B cell (primary cell): ENCODE results near the gene PLS3. TPM values are rescaled to one million over a fixed set of nuclear protein-coding genes. Genes with fewer than 3 reads are reported as not detected.

ENCODE experiments used
- ATAC-seq: fragments of 200-7000 bp; cut with Tn5 transposase; one replicate; pipeline ENCODE4 v1.10.0; 2021; ENCODE audit warnings: low read depth, mild to moderate bottlenecking, moderate number of reproducible peaks, moderate library complexity
- CTCF ChIA-PET: fragments of 350-600 bp; sonication (Branson Sonifier 250); formaldehyde crosslinking; loops from one replicate; lab custom pipeline; 2021; ENCODE audit warnings: antibody characterized with exemption, inconsistent platforms; lab: Charles Lee
- POLR2A ChIA-PET: fragments of 350-600 bp; sonication (Branson Sonifier 250); formaldehyde crosslinking; loops from one replicate; lab custom pipeline; 2021; ENCODE audit warnings: antibody characterized with exemption; lab: Charles Lee
- DNase-seq: peaks from one replicate; pipeline ENCODE4 v3.0.0; 2013
- H2AFZ ChIP-seq: 2 replicates; pipeline ENCODE4 v1.6.1; 2012; ENCODE audit warnings: mild to moderate bottlenecking, low read depth, low read length; ENCODE audit not compliant: insufficient read depth, poor library complexity, severe bottlenecking
- H3K27ac ChIP-seq, 2 donors: 1 replicate in 1 of 2; 2 replicates in 1 of 2; pipeline ENCODE4 v1.5.1; 2012 to 2013; ENCODE audit warnings: low read length in 2 of 2, mild to moderate bottlenecking in 2 of 2, moderate library complexity in 1 of 2
- H3K27me3 ChIP-seq, 4 experiments: fragments of 200-600 bp in 1 of 4; sonication (generic) in 1 of 4; replicated peaks in 1 of 4; 1 replicate in 2 of 4; 2 replicates in 2 of 4; pipeline versions ENCODE4 v1.6.1 to v1.7.0; 2013 to 2016; ENCODE audit warnings: low read length in 3 of 4, mild to moderate bottlenecking in 2 of 4, mixed read lengths in 1 of 4, moderate library complexity in 1 of 4; ENCODE audit not compliant: insufficient read depth in 4 of 4, control insufficient read depth in 3 of 4; ENCODE audit errors: control extremely low read depth in 1 of 4
- H3K36me3 ChIP-seq, 2 experiments: replicated peaks in 1 of 2; 1 replicate in 1 of 2; 2 replicates in 1 of 2; pipeline versions ENCODE4 v1.6.1 to v1.7.1; 2013; ENCODE audit warnings: low read length in 1 of 2; ENCODE audit not compliant: insufficient read depth in 2 of 2, control insufficient read depth in 1 of 2; ENCODE audit errors: control extremely low read depth in 1 of 2, extremely low read depth in 1 of 2
- H3K4me1 ChIP-seq, 2 donors: fragments of 200-600 bp in 1 of 2; sonication (generic) in 1 of 2; 1 replicate in 1 of 2; 2 replicates in 1 of 2; pipeline versions ENCODE4 v1.5.1 to v1.6.1; 2013 to 2017; ENCODE audit warnings: low read length in 2 of 2; ENCODE audit not compliant: control insufficient read depth in 2 of 2, insufficient read depth in 2 of 2
- H3K4me2 ChIP-seq: replicated peaks from 2 replicates; pipeline ENCODE3; 2012; ENCODE audit warnings: mild to moderate bottlenecking, low read depth, low read length; ENCODE audit not compliant: poor library complexity, severe bottlenecking
- H3K4me3 ChIP-seq, 5 experiments: fragments of 200-600 bp in 1 of 5; sonication (generic) in 1 of 5; 1 replicate in 3 of 5; 2 replicates in 2 of 5; pipeline versions ENCODE4 v1.5.1 to v1.7.0; 2011 to 2016; ENCODE audit warnings: low read length in 4 of 5, mild to moderate bottlenecking in 4 of 5, low read depth in 2 of 5, control low read depth in 1 of 5, moderate library complexity in 1 of 5; ENCODE audit not compliant: insufficient read depth in 1 of 5; ENCODE audit errors: control extremely low read depth in 1 of 5, extremely low read depth in 1 of 5
- H3K79me2 ChIP-seq: fragments of 200-600 bp; sonication (generic); one replicate; pipeline ENCODE4 v1.6.0; 2016; ENCODE audit warnings: low read length; ENCODE audit not compliant: control insufficient read depth, insufficient read depth
- H3K9ac ChIP-seq: fragments of 200-600 bp; sonication (generic); 2 replicates; pipeline ENCODE4 v1.6.1; 2017; ENCODE audit warnings: mild to moderate bottlenecking, low read length, moderate library complexity
- H3K9me3 ChIP-seq, 3 donors: one replicate each; pipeline versions ENCODE4 v1.6.1 to v1.7.1; 2013; ENCODE audit warnings: low read length in 2 of 3; ENCODE audit not compliant: control insufficient read depth in 2 of 3, insufficient read depth in 1 of 3; ENCODE audit errors: control extremely low read depth in 1 of 3
- H4K20me1 ChIP-seq: 2 replicates; pipeline ENCODE4 v1.6.0; 2012; ENCODE audit warnings: mild to moderate bottlenecking, low read length; ENCODE audit not compliant: insufficient read depth, control insufficient read depth, poor library complexity, severe bottlenecking
- H3K27ac Mint-ChIP-seq: one replicate; pipeline ENCODE4 v1.8.0; 2021; ENCODE audit warnings: mixed read lengths
- H3K27me3 Mint-ChIP-seq: one replicate; pipeline ENCODE4 v1.8.0; 2021; ENCODE audit warnings: mixed read lengths
- H3K4me1 Mint-ChIP-seq: one replicate; pipeline ENCODE4 v1.8.0; 2021; ENCODE audit warnings: mixed read lengths
- H3K4me3 Mint-ChIP-seq: one replicate; pipeline ENCODE4 v1.8.0; 2021; ENCODE audit warnings: mixed read lengths
- H3K9me3 Mint-ChIP-seq: one replicate; pipeline ENCODE4 v1.8.0; 2022; ENCODE audit warnings: mixed read lengths; ENCODE audit not compliant: insufficient read depth
- EZH2 ChIP-seq: IDR thresholded peaks from 2 replicates; pipeline ENCODE4 v1.6.1; 2012; ENCODE audit warnings: borderline replicate concordance, low read depth, mild to moderate bottlenecking, moderate library complexity, low read length; ENCODE audit not compliant: insufficient read depth, poor library complexity, severe bottlenecking
- WGBS: methylation state at CpG from one replicate; pipeline ENCODE4 v1.1.5; 2013; ENCODE audit warnings: missing lambda C conversion rate; ENCODE audit not compliant: insufficient coverage; 5-methylcytosine and 5-hydroxymethylcytosine counted together
- intact Hi-C: fragments of 100-400 bp; cut with micrococcal nuclease; formaldehyde crosslinking; loops from one replicate; pipeline ENCODE4 v1.10.0; 2022
- polyA plus RNA-seq: library from polyadenylated mRNA; depleted of rRNA; stranded (reverse); fragments of >200 nt; gene quantifications from 2 replicates; pipeline ENCODE4 v1.2.3, GENCODE V29; 2012
- total RNA-seq, 2 donors: library from RNA; stranded (reverse); fragments of 120-200 nt in 1 of 2; gene quantifications; 1 replicate in 1 of 2; 2 replicates in 1 of 2; pipeline versions ENCODE4 v1.2.3 to v1.2.4, GENCODE V29; 2013 to 2022
- TF ChIP-seq, protein P1 (sequence below): fragments of 200-600 bp; IDR thresholded peaks from one replicate; pipeline ENCODE4 v1.8.0; 2022; ENCODE audit warnings: antibody characterized with exemption, mild to moderate bottlenecking

The PLS3 gene
- total and polyA plus RNA-seq, 2 donors (not counting 1 experiment from before 2014, with no cell fraction given) = not detected

DNA sequence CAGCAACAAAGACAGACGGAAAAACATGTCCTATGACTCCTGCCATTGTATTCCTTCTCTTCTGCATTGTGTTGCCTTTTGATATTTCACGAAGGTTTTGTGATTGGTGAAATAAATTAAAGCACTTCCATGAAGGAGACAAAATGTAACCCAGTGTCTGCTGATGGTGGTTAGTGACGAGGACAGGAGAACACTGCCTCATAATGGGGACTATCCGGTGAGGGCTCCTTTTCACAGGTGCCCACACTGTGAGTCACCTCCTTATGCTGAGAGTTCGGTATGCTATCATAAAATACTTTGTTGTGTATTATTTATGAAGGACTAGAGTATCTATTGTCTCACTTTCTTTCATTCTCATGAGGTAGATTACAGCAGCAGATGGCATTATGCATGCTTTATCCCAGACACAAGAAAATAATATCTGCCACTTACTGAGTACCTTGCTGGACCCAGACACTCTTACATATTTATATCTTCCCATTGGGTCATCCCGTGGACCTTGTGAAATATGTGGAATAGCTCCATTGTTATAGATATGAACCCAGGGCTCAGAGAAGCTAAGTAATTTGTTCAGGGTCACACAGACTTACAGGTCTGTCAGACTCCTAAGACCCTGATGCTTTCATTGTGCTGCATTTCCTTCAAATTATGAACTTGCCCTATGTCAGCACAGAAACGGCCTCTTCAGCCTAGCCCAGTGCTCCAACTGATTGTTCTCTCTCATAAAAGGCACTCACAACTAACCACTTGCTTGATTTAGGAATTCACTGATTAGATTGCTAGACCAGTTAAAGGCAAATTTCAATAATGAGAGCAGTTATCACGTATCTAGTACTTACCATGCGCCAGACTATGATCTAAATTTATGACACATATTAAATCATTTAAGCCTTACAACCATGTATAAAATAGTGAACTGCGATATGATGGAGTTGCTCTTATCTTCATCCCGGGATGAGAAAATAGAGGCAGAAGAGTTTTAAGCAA lies 31.2 kb downstream of the PLS3 start:
- Mint-ChIP-seq H3K27ac (no peak overlapping the region), H3K4me3 (no peak overlapping the region), H3K4me1 (no peaks in the 10 kb centered on the region), H3K9me3 (no peaks in the 10 kb centered on the region), H3K27me3 (no peaks in the 10 kb centered on the region)
- WGBS = no CpG with 5 or more reads among the region's 11 CpGs
- Histone ChIP-seq H3K9me3 (no peaks in the 10 kb centered on the region), H3K27ac (no peak overlapping the region), H3K27me3 (no peaks in the 10 kb centered on the region), H2AFZ (no peak overlapping the region), H3K4me3 (no peak overlapping the region), H3K4me1 (no peaks in the 10 kb centered on the region), H3K36me3 (no peaks in the 10 kb centered on the region), H3K79me2 (no peaks in the 10 kb centered on the region), H3K4me2 (no peak overlapping the region), H3K9ac (no peak overlapping the region), H4K20me1 (no peaks in the 10 kb centered on the region)
- intact Hi-C loops = no loop called here
- TF ChIP-seq, protein P1, sequence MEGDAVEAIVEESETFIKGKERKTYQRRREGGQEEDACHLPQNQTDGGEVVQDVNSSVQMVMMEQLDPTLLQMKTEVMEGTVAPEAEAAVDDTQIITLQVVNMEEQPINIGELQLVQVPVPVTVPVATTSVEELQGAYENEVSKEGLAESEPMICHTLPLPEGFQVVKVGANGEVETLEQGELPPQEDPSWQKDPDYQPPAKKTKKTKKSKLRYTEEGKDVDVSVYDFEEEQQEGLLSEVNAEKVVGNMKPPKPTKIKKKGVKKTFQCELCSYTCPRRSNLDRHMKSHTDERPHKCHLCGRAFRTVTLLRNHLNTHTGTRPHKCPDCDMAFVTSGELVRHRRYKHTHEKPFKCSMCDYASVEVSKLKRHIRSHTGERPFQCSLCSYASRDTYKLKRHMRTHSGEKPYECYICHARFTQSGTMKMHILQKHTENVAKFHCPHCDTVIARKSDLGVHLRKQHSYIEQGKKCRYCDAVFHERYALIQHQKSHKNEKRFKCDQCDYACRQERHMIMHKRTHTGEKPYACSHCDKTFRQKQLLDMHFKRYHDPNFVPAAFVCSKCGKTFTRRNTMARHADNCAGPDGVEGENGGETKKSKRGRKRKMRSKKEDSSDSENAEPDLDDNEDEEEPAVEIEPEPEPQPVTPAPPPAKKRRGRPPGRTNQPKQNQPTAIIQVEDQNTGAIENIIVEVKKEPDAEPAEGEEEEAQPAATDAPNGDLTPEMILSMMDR = no peak
- TF ChIP-seq EZH2 = no peak
- ChIA-PET POLR2A (no interaction called here), CTCF (interaction anchor here (0.6 kb wide), 1 partner anchor 50 kb away, joined by 3 read pairs; no protein-coding TSS in a partner anchor)
- no peak for ATAC-seq
- DNase-seq = no peak
